C1 segment of cervical spinal cord (tissue), 14 donors: ENCODE results near the gene CPSF6.
"Not testable (repeated sequence)": the region's sequence is repeated elsewhere in the genome, so short reads cannot be mapped to it uniquely, and the experiment has no call there.

Experiments used
- DNase-seq, 14 donors: peaks; one replicate each; lab custom pipeline; 2025; lab: John Stamatoyannopoulos, UW

The CPSF6 gene

GRCh38 chr12:69239352-69239921 is at the start of gene CPSF6:
CPSF6 (plus strand) TSS chr12:69239569; CDS start chr12:69239647, 78 bp downstream.
- peak; percentile 48 to 95 (median 90) for DNase-seq

- DNase-seq: no peak
Measured at GRCh38 chr12:69196302-69197288, 42.8 kb upstream of the CPSF6 start.

GRCh38 chr12:69199976-69200375 is 39.4 kb upstream of the CPSF6 start:
- DNase-seq: not testable (repeated sequence)

- no peak for DNase-seq
Measured at GRCh38 chr12:69204191-69204590, 35.2 kb upstream of the CPSF6 start.

GRCh38 chr12:69210661-69211060 is 28.7 kb upstream of the CPSF6 start:
- no peak for DNase-seq

- DNase-seq: no peak
Measured at GRCh38 chr12:69211160-69211559, 28.2 kb upstream of the CPSF6 start.

GRCh38 chr12:69214169-69214568 is 25.2 kb upstream of the CPSF6 start:
- no peak for DNase-seq

GRCh38 chr12:69225251-69225910 is 14.0 kb upstream of the CPSF6 start:
- DNase-seq: no peak

- no peak for DNase-seq
Measured at GRCh38 chr12:69231479-69231878, 7.9 kb upstream of the CPSF6 start.

- DNase-seq: no peak
Measured at GRCh38 chr12:69238589-69239351, 599 bp upstream of the CPSF6 start.

GRCh38 chr12:69239922-69240630 is 707 bp downstream of the CPSF6 start:
- DNase-seq: peak in 11 of 14 donors; percentile 6 to 77 (median 52)

GRCh38 chr12:69240631-69240995 is 1.2 kb downstream of the CPSF6 start:
- peak in 1 of 14 donors; percentile 6 for DNase-seq

GRCh38 chr12:69241438-69242092 is 2.2 kb downstream of the CPSF6 start:
- DNase-seq: no peak

GRCh38 chr12:69243099-69244084 is 4.0 kb downstream of the CPSF6 start:
- DNase-seq: no peak

GRCh38 chr12:69247268-69248018 is 8.1 kb downstream of the CPSF6 start:
- no peak for DNase-seq

- DNase-seq: no peak
Measured at GRCh38 chr12:69252033-69252432, 12.7 kb downstream of the CPSF6 start.

GRCh38 chr12:69254046-69254445 is 14.7 kb downstream of the CPSF6 start:
- no peak for DNase-seq

GRCh38 chr12:69254862-69255261 is 15.5 kb downstream of the CPSF6 start:
- no peak for DNase-seq
